GM19043 (cell line): Measurements from ENCODE around the gene DNAJC5.
"Not testable (repeated sequence)": the region's sequence is repeated elsewhere in the genome, so short reads cannot be mapped to it uniquely, and the experiment has no call there.

ENCODE experiments used
- ATAC-seq: cut with Tn5 transposase; IDR thresholded peaks from one replicate; pipeline ENCODE4 v1.9.1; 2021; ENCODE audit warnings: low read depth; ENCODE audit not compliant: unreplicated experiment

The DNAJC5 gene

GRCh38 chr20:63903796-63904561 is 9.1 kb downstream of the DNAJC5 start:
- no peak for ATAC-seq

- no peak for ATAC-seq
Observed at GRCh38 chr20:63908008-63908682, 13.2 kb downstream of the DNAJC5 start.

GRCh38 chr20:63911176-63911575 is 16.2 kb downstream of the DNAJC5 start:
- ATAC-seq: no peak

- ATAC-seq: no peak
Observed at GRCh38 chr20:63913768-63914167, 18.8 kb downstream of the DNAJC5 start.

GRCh38 chr20:63915471-63915870 is 20.5 kb downstream of the DNAJC5 start:
- ATAC-seq: no peak

GRCh38 chr20:63916371-63916939 is 21.5 kb downstream of the DNAJC5 start:
- ATAC-seq: not testable (repeated sequence)

DNA sequence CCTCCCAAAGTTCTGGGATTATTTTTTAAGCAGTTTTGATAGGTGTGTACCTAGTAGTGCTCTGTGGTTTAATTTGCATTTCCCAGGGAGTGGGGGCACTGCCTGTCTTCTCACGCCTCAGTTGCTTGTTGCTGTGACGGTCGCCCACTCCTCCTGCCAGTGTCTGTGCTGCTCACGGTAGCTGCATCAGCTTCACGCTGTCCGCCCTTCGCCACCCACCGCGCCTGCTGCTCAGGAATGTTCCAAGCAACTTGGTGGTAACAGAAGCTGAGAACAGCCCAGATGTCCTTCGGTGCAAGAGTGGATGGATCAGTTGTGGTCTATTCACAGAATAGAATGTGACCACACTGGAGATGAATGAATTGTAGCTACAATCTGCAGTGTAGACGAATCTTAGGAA is 22.9 kb downstream of the DNAJC5 start:
- ATAC-seq: no peak

DNA sequence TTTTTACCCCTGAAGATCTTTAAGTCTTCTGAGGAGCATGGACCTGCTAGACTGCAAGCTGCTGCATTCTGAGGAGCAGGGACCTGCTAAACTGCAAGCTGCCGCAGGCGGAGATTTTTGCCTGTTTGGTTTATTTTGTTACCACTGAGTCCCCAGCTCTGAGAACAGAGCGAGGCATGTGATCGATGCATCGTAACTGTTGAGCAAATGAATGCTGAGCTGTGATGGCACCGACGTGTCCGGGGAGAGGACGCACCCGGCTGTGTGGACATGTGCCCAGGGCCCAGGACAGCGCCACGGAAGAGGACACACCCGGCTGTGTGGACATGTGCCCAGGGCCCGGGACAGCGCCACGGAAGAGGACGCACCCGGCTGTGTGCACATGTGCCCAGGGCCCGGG is 24.2 kb downstream of the DNAJC5 start:
- ATAC-seq: no peak

DNA sequence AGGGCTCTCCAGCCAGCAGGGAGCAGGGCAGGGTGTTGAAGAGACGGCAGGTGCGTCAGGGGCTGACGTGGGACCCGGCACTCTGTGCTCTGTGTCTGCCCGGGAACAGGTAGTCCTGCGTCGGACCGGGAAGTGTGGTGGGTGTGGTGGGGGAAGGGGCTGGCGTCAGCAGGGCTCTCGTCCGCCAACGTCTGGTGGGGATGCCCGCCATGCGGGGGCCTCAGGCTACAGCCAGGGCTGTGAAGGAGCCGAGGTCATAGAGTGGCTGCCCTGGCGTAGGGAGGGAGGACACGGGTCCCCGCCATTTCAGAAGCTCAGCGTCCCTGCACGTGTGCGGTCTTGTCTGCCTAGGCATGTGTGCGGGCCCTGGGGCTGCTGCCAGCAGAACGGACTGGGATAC is 25.3 kb downstream of the DNAJC5 start:
- no peak for ATAC-seq

GRCh38 chr20:63923651-63924050 is 28.7 kb downstream of the DNAJC5 start:
- ATAC-seq: no peak

DNA sequence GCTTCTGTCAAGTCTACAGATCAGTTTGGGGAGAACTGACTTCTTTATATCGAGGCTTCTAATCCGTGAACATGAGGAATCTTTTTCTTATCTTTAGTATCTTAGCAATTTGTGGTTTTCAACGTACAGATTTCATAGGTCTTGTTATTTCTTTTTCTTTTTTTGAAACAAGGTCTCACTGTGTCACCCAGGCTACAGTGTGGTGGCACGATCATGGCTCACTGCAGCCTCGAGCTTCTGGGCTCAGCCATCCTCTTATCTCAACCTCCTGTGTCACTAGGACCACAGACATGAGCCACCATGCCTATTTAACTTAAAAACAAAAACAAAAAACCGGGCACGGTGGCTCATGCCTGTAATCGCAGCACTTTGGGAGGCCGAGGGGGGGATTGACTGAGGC is 29.3 kb downstream of the DNAJC5 start:
- ATAC-seq: no peak

- no peak for ATAC-seq
Observed at GRCh38 chr20:63926298-63926697, 31.4 kb downstream of the DNAJC5 start.

DNA sequence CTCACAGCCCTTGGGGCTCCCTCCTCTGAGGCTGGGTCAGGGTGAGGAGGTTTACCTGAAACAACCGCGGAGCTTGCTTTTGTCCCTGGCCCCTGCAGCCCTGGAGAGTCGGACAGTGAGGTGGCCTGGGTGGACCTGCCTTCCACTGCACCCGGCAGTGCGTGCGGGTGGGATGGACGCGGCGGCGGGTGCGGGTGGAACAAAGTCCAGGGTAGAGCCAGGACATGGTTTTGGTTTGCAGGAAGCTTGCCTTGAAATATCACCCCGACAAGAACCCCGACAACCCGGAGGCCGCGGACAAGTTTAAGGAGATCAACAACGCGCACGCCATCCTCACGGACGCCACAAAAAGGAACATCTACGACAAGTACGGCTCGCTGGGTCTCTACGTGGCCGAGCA is 34.1 kb downstream of the DNAJC5 start:
- ATAC-seq: no peak

DNA sequence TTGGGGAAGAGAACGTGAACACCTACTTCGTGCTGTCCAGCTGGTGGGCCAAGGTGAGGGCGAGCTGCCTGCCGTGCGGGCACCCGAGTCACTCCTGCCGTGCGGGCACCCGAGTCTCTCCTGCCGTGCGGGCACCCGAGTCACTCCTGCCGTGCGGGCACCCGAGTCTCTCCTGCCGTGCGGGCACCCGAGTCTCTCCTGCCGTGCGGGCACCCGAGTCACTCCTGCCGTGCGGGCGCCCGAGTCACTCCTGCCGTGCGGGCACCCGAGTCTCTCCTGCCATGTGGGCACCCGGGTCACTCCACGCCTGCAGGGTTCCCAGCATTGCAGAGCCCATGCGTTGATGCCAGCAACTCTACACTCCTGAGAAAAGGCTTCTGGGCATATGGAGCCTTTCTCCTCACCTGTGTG is 34.6 kb downstream of the DNAJC5 start:
- not testable (repeated sequence) for ATAC-seq

DNA sequence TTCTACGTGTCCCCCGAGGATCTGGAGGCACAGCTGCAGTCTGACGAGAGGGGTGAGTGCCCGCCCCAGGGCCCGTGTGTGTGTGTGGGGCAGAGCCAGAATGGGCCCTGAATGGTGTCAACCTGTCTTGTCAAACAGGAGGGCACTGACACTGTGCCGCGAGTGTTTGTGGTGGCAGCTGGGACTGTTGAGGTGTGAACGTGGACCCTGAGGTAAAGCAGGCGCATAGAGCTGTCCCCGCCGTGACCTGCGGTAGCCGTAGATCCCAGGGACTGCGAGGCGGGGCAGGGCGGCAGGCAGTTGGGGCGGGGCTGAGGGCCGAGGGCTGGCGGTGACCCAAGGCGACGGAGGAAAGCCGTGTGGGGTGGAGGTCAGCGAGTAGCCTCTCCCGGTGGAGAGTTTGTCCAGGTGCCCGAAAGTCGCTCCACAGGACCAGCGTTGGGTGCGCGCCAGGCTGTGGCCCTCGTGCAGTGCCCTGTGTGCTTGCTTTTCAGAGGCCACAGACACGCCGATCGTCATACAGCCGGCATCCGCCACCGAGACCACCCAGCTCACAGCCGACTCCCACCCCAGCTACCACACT is 36.1 kb downstream of the DNAJC5 start:
- ATAC-seq: no peak

GRCh38 chr20:63931735-63932134 is 36.8 kb downstream of the DNAJC5 start:
- ATAC-seq: no peak

DNA sequence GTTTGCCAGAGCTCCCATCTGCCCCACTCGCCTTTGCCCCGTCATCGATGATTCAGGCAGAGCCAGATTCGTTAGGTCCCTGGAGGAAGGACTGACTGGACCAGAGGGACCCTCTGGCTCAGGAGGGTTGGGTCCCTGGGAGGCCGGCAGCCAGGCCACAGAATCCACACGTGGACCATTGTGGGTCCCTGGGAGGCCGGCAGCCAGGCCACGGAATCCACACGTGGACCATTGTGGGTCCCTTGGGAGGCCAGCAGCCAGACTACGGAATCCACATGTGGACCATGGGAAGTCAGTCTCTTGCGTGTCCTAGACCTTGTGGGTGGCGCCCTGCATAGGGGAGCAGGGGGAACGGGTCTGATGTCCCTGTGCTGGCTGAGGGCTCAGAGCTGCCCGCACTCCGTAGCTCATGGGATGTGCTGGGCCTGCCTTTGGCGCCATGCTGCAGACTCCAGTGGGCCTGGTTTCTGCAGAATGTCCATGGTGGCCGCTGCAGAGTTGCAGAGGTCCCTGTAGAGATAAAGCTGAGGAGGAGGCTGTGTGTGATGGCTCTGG is 37.8 kb downstream of the DNAJC5 start:
- no peak for ATAC-seq

GRCh38 chr20:63933646-63934045 is 38.7 kb downstream of the DNAJC5 start:
- ATAC-seq: no peak

DNA sequence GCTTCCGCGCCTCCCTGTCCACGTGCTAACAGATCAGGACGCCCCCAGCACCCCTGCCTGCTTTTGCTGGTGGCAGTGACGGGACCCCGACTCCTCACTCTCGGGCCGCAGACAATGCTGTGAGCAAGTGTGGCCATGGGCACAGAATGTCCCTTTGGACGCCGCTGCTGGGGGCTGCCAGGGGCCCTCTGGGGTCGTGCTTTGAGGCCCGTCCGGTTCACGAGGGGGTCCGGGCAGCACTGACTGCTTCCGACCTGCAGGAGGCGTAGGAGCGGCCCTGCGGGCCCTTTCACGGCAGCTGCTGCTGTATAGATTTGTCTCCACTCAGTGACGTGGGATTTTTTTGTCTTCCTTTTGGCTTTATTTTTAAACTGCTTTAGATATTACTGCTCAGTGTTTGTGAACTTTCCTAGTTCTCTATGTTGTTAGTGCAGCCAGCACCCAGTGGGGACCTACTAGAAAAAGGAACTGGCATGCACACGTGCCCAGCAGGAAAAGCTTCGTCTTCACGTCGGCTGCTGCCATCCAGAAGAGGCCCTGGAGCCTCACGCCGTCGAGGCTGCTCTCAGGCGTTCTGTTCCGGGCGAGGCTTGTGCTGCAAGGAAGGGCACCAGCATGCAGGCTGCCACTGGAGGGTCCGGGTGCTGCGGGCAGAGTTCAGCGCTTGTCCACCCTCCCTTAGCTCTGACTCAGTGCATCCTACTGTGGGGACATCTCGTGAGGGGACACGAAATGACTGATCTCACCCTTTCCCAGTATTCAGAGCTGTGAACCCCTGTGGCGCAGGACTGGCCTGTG is 39.5 kb downstream of the DNAJC5 start:
- ATAC-seq: no peak

- ATAC-seq: no peak
Observed at GRCh38 chr20:63935447-63935846, 40.5 kb downstream of the DNAJC5 start.
